Fibroblast of skin of right biceps (primary cell): ENCODE data around the gene CRY2.
"Not testable (repeated sequence)": the region's sequence is repeated elsewhere in the genome, so short reads cannot be mapped to it uniquely, and the experiment has no call there.

Experiments
- DNase-seq: peaks from one replicate; pipeline ENCODE4 v3.0.0-alpha.2; 2013

Gene CRY2

GRCh38 chr11:45880772-45881570 lies 33.7 kb downstream of the CRY2 start:
- no peak for DNase-seq

- no peak for DNase-seq
Observed at GRCh38 chr11:45881708-45882368, 34.6 kb downstream of the CRY2 start.

GRCh38 chr11:45884596-45885185 lies 37.4 kb downstream of the CRY2 start:
- DNase-seq: no peak

- peak; percentile 41 for DNase-seq
Observed at GRCh38 chr11:45885274-45885920, 38.1 kb downstream of the CRY2 start, which contains the start of gene MAPK8IP1. TSS of gene MAPK8IP1 (plus strand) at chr11:45885651. CDS start at chr11:45885821, 170 bp downstream.

- DNase-seq: no peak
Observed at GRCh38 chr11:45885921-45886721, 38.8 kb downstream of the CRY2 start.

- no peak for DNase-seq
Observed at GRCh38 chr11:45886816-45887520, 39.7 kb downstream of the CRY2 start.

GRCh38 chr11:45887587-45887986 lies 40.3 kb downstream of the CRY2 start:
- DNase-seq: no peak

GRCh38 chr11:45889555-45889954 lies 42.3 kb downstream of the CRY2 start:
- no peak for DNase-seq

- no peak for DNase-seq
Observed at GRCh38 chr11:45889966-45890365, 42.7 kb downstream of the CRY2 start.

- no peak for DNase-seq
Observed at GRCh38 chr11:45890886-45891550, 43.7 kb downstream of the CRY2 start.

GRCh38 chr11:45892856-45893255 lies 45.6 kb downstream of the CRY2 start:
- DNase-seq: no peak

GRCh38 chr11:45894555-45895247 lies 47.4 kb downstream of the CRY2 start:
- DNase-seq: no peak

- DNase-seq: no peak
Observed at GRCh38 chr11:45895553-45896259, 48.4 kb downstream of the CRY2 start.

GRCh38 chr11:45896422-45896984 lies 49.2 kb downstream of the CRY2 start:
- DNase-seq: no peak

- DNase-seq: no peak
Observed at GRCh38 chr11:45897556-45897955, 50.3 kb downstream of the CRY2 start.

GRCh38 chr11:45899086-45899447 lies 51.8 kb downstream of the CRY2 start:
- no peak for DNase-seq

GRCh38 chr11:45899448-45900174 lies 52.3 kb downstream of the CRY2 start:
- peak; percentile 90 for DNase-seq

- not testable (repeated sequence) for DNase-seq
Observed at GRCh38 chr11:45900175-45900800, 53.0 kb downstream of the CRY2 start.
